Hepatic stellate cell (primary cell): ENCODE data around the gene MYO1H.

Experiments used
- DNase-seq: peaks from one replicate; pipeline ENCODE4 v3.0.0; 2011; ENCODE audit warnings: low spot score

The MYO1H gene

GRCh38 chr12:109493938-109494337 lies 146.2 kb downstream of the MYO1H start:
- DNase-seq, result no peak

GRCh38 chr12:109494348-109494881 lies 146.7 kb downstream of the MYO1H start:
- no peak for DNase-seq

DNA sequence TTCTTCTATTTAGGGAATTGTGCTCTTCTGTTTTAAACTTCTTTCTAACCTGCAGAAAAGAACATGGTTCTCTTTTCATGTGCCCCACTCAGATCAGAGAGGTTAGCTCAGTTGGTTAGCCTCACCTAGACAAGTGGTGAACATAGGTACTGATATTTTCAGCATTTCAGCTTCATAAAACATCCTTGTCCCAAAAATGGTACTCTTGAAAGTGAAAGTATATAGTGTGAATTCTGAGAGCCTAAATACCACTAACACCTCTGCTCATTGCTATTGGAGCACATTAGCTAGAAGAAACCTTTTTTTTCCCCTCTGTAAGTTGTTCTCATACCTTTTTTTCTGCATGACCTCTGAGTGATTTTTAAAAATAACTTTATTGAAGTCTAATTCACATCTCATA lies 147.3 kb downstream of the MYO1H start:
- no peak for DNase-seq

DNA sequence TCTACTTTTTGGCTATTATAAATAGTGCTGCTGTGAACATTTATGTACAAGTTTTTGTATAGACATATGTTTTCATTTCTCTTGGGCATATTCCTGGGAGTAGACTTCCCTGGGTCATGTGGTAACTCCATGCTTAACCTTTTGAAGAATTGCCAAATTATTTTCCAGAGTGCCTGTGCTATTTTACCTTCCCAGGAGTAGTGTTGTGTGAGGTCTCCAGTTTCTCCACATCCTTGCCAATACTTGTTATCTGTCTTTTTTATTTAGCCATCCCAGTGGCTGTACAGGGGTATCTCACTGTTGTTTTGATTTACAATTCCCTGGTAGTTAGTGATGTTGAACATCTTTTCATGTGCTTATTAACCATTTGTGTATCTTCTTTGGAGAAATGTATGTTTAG lies 148.6 kb downstream of the MYO1H start:
- no peak for DNase-seq

- no peak for DNase-seq
These were observed 150.0 kb downstream of the MYO1H start for GRCh38 chr12:109497675-109498074.
